Liver (tissue), 9 donors: ENCODE results near the gene ZP4. TPM values are rescaled to one million over a fixed set of nuclear protein-coding genes. Genes with fewer than 3 reads are reported as not detected.

Source experiments
- DNase-seq: peaks from one replicate; pipeline ENCODE4 v3.0.0-alpha.2; 2017; ENCODE audit warnings: low spot score
- H3K27ac ChIP-seq, 2 donors: one replicate each; pipeline ENCODE4 v1.7.0; 2013; ENCODE audit warnings: inconsistent platforms in 2 of 2, low read length in 2 of 2, control low read depth in 1 of 2, low read depth in 1 of 2, mild to moderate bottlenecking in 1 of 2
- H3K27me3 ChIP-seq, 4 donors: one replicate each; pipeline versions ENCODE4 v1.6.1 to v1.7.0; 2013; ENCODE audit warnings: low read length in 3 of 4, inconsistent platforms in 1 of 4, mild to moderate bottlenecking in 1 of 4, moderate library complexity in 1 of 4; ENCODE audit not compliant: control insufficient read depth in 4 of 4, insufficient read depth in 4 of 4
- H3K36me3 ChIP-seq, 4 donors: one replicate each; pipeline versions ENCODE4 v1.6.1 to v1.7.0; 2013; ENCODE audit warnings: low read length in 3 of 4, mild to moderate bottlenecking in 3 of 4, low read depth in 1 of 4, moderate library complexity in 1 of 4; ENCODE audit not compliant: control insufficient read depth in 4 of 4, insufficient read depth in 3 of 4
- H3K4me1 ChIP-seq, 4 donors: one replicate each; pipeline versions ENCODE4 v1.6.1 to v1.7.0; 2013; ENCODE audit warnings: low read length in 3 of 4, mild to moderate bottlenecking in 3 of 4, moderate library complexity in 1 of 4; ENCODE audit not compliant: control insufficient read depth in 4 of 4, insufficient read depth in 4 of 4
- H3K4me3 ChIP-seq, 3 donors: one replicate each; pipeline versions ENCODE4 v1.6.1 to v1.7.0; 2013; ENCODE audit warnings: low read length in 3 of 3, control low read depth in 1 of 3, low read depth in 1 of 3, mild to moderate bottlenecking in 1 of 3
- H3K9ac ChIP-seq, 2 donors: one replicate each; pipeline ENCODE4 v1.7.0; 2013; ENCODE audit warnings: low read length in 2 of 2, mild to moderate bottlenecking in 2 of 2, moderate library complexity in 2 of 2, control low read depth in 1 of 2, low read depth in 1 of 2
- H3K9me3 ChIP-seq, 4 donors: one replicate each; pipeline versions ENCODE4 v1.6.1 to v1.7.0; 2013; ENCODE audit warnings: low read length in 3 of 4; ENCODE audit not compliant: control insufficient read depth in 4 of 4
- EGR1 ChIP-seq, 2 donors: IDR thresholded peaks; 2 replicates each; pipeline ENCODE4 v1.6.1; 2016 to 2018; ENCODE audit warnings: antibody characterized with exemption in 2 of 2, low read depth in 2 of 2
- FOXA1 ChIP-seq: IDR thresholded peaks from 2 replicates; pipeline ENCODE4 v1.6.1; 2016; ENCODE audit warnings: antibody characterized with exemption
- FOXA2 ChIP-seq: IDR thresholded peaks from 2 replicates; pipeline ENCODE4 v1.6.1; 2016; ENCODE audit warnings: antibody characterized with exemption
- GABPA ChIP-seq, 2 donors: IDR thresholded peaks in 1 of 2; conservative IDR thresholded peaks in 1 of 2; 2 replicates each; pipeline ENCODE4 v1.6.1; 2016; ENCODE audit warnings: antibody characterized with exemption in 2 of 2, mild to moderate bottlenecking in 1 of 2, moderate library complexity in 1 of 2
- HNF4A ChIP-seq, 2 donors: conservative IDR thresholded peaks; 2 replicates each; pipeline ENCODE4 v1.6.1; 2016; ENCODE audit warnings: antibody characterized with exemption in 2 of 2, mild to moderate bottlenecking in 2 of 2
- HNF4G ChIP-seq: IDR thresholded peaks from 2 replicates; pipeline ENCODE4 v1.6.1; 2016; ENCODE audit warnings: antibody characterized with exemption
- JUND ChIP-seq, 2 donors: IDR thresholded peaks; 2 replicates each; pipeline ENCODE4 v1.6.1; 2016; ENCODE audit warnings: antibody characterized with exemption in 2 of 2
- NR2F2 ChIP-seq: IDR thresholded peaks from 2 replicates; pipeline ENCODE4 v1.6.1; 2016; ENCODE audit warnings: antibody characterized with exemption
- RAD21 ChIP-seq, 2 donors: IDR thresholded peaks; 2 replicates each; pipeline ENCODE4 v1.6.1; 2016; ENCODE audit warnings: antibody characterized with exemption in 2 of 2, mild to moderate bottlenecking in 2 of 2
- RXRA ChIP-seq, 2 donors: IDR thresholded peaks; 2 replicates each; pipeline ENCODE4 v1.6.1; 2017 to 2018; ENCODE audit warnings: antibody characterized with exemption in 2 of 2, mild to moderate bottlenecking in 1 of 2
- SP1 ChIP-seq: IDR thresholded peaks from 2 replicates; pipeline ENCODE4 v1.6.1; 2018; ENCODE audit warnings: antibody characterized with exemption, mild to moderate bottlenecking
- TAF1 ChIP-seq: conservative IDR thresholded peaks from 2 replicates; pipeline ENCODE4 v1.6.1; 2016; ENCODE audit warnings: antibody characterized with exemption, mild to moderate bottlenecking
- YY1 ChIP-seq: IDR thresholded peaks from 2 replicates; pipeline ENCODE4 v1.6.1; 2016; ENCODE audit warnings: antibody characterized with exemption, mild to moderate bottlenecking
- ZBTB33 ChIP-seq: IDR thresholded peaks from 2 replicates; pipeline ENCODE4 v1.6.1; 2016; ENCODE audit warnings: antibody characterized with exemption
- WGBS: extraction: QIAGEN DNeasy Blood & Tissue Kit; methylation state at CpG from one replicate; pipeline ENCODE4 v1.1.7; 2013; 5-methylcytosine and 5-hydroxymethylcytosine counted together
- polyA plus RNA-seq, 2 donors: library from polyadenylated mRNA; stranded (reverse) in 1 of 2; unstranded in 1 of 2; fragments of 200-250 nt in 1 of 2; fragments of >200 nt in 1 of 2; fragmentation: Nextera tagmentation in 1 of 2; extraction: Ambion mirVana in 1 of 2; gene quantifications; one replicate each; pipeline versions ENCODE4 v1.2.1 to v1.2.3, GENCODE V29; 2013 to 2015
- total RNA-seq, 2 donors: library from RNA; depleted of rRNA; stranded (reverse); fragments of >200 nt; gene quantifications; one replicate each; pipeline ENCODE4 v1.2.3, GENCODE V29; 2014
- TF ChIP-seq, protein P1 (sequence below): IDR thresholded peaks from 2 replicates; pipeline ENCODE4 v1.6.1; 2016; ENCODE audit warnings: antibody characterized with exemption, mild to moderate bottlenecking
- TF ChIP-seq, protein P2 (sequence below): fragments of 150-350 bp; IDR thresholded peaks from 2 replicates; pipeline ENCODE4 v1.5.1; 2017; ENCODE audit warnings: improper control_type of control experiment, low read depth, low read length; ENCODE audit not compliant: missing input control
- TF ChIP-seq, protein P3 (sequence below): IDR thresholded peaks from 2 replicates; pipeline ENCODE4 v1.6.1; 2016; ENCODE audit warnings: antibody characterized with exemption
- TF ChIP-seq, protein P4 (sequence below): IDR thresholded peaks from 2 replicates; pipeline ENCODE4 v1.6.1; 2016; ENCODE audit warnings: antibody characterized with exemption
- donor health status: healthy.
- donor health status: healthy.
- donor health status: healthy.
- donor health status: healthy.
- donor health status: healthy.

The ZP4 gene
- total and polyA plus RNA-seq, 4 donors: not detected

- Histone ChIP-seq H3K9me3 (no peaks in the 10 kb centered on the region), H3K27me3 (no peaks in the 10 kb centered on the region), H3K4me3 (no peak overlapping the region), H3K9ac (no peak overlapping the region), H3K4me1 (no peaks in the 10 kb centered on the region), H3K36me3 (no peaks in the 10 kb centered on the region), H3K27ac (no peak overlapping the region)
- WGBS: 87% methylated on average over 4 of the region's 4 CpGs
- TF ChIP-seq GABPA (IDR thresholded peaks at IDR 0.05 in 1 of 2, conservative IDR thresholded peaks at IDR 0.05 in 1 of 2) (no peak), HNF4A (conservative IDR thresholded peaks at IDR 0.05) (no peak), TAF1 (no peak), NR2F2 (no peak), FOXA1 (no peak), RAD21 (IDR thresholded peaks at IDR 0.05) (no peak), EGR1 (IDR thresholded peaks at IDR 0.05; ENCODE audit: low read depth in 2 of 2) (no peak), FOXA2 (no peak), ZBTB33 (no peak), HNF4G (no peak), JUND (IDR thresholded peaks at IDR 0.05) (no peak), RXRA (IDR thresholded peaks at IDR 0.05) (no peak), SP1 (no peak), YY1 (no peak)
- TF ChIP-seq, protein P1, sequence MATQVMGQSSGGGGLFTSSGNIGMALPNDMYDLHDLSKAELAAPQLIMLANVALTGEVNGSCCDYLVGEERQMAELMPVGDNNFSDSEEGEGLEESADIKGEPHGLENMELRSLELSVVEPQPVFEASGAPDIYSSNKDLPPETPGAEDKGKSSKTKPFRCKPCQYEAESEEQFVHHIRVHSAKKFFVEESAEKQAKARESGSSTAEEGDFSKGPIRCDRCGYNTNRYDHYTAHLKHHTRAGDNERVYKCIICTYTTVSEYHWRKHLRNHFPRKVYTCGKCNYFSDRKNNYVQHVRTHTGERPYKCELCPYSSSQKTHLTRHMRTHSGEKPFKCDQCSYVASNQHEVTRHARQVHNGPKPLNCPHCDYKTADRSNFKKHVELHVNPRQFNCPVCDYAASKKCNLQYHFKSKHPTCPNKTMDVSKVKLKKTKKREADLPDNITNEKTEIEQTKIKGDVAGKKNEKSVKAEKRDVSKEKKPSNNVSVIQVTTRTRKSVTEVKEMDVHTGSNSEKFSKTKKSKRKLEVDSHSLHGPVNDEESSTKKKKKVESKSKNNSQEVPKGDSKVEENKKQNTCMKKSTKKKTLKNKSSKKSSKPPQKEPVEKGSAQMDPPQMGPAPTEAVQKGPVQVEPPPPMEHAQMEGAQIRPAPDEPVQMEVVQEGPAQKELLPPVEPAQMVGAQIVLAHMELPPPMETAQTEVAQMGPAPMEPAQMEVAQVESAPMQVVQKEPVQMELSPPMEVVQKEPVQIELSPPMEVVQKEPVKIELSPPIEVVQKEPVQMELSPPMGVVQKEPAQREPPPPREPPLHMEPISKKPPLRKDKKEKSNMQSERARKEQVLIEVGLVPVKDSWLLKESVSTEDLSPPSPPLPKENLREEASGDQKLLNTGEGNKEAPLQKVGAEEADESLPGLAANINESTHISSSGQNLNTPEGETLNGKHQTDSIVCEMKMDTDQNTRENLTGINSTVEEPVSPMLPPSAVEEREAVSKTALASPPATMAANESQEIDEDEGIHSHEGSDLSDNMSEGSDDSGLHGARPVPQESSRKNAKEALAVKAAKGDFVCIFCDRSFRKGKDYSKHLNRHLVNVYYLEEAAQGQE: no peak
- TF ChIP-seq, protein P2, sequence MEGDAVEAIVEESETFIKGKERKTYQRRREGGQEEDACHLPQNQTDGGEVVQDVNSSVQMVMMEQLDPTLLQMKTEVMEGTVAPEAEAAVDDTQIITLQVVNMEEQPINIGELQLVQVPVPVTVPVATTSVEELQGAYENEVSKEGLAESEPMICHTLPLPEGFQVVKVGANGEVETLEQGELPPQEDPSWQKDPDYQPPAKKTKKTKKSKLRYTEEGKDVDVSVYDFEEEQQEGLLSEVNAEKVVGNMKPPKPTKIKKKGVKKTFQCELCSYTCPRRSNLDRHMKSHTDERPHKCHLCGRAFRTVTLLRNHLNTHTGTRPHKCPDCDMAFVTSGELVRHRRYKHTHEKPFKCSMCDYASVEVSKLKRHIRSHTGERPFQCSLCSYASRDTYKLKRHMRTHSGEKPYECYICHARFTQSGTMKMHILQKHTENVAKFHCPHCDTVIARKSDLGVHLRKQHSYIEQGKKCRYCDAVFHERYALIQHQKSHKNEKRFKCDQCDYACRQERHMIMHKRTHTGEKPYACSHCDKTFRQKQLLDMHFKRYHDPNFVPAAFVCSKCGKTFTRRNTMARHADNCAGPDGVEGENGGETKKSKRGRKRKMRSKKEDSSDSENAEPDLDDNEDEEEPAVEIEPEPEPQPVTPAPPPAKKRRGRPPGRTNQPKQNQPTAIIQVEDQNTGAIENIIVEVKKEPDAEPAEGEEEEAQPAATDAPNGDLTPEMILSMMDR: no peak
- TF ChIP-seq, protein P3, sequence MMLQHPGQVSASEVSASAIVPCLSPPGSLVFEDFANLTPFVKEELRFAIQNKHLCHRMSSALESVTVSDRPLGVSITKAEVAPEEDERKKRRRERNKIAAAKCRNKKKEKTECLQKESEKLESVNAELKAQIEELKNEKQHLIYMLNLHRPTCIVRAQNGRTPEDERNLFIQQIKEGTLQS: no peak
- TF ChIP-seq, protein P4, sequence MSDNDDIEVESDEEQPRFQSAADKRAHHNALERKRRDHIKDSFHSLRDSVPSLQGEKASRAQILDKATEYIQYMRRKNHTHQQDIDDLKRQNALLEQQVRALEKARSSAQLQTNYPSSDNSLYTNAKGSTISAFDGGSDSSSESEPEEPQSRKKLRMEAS: no peak
- DNase-seq: no peak
Observed at GRCh38 chr1:237902960-237903743, 12.4 kb upstream of the ZP4 start.
